Activated CD4-positive, alpha-beta T cell treated with anti-CD3 and anti-CD28 coated beads for 36 hours (primary cell): ENCODE results near the gene USP40. TPM values are rescaled to one million over a fixed set of nuclear protein-coding genes. Genes with fewer than 3 reads are reported as not detected.

ENCODE experiments used
- ATAC-seq: fragments of 200-7000 bp; cut with Tn5 transposase; one replicate; pipeline ENCODE4 v1.10.0; 2021; ENCODE audit warnings: mild to moderate bottlenecking, moderate library complexity
- CTCF ChIA-PET: fragments of 350-600 bp; sonication (Branson Sonifier 250); formaldehyde crosslinking; loops from one replicate; lab custom pipeline; 2021; ENCODE audit warnings: antibody characterized with exemption; lab: Charles Lee
- POLR2A ChIA-PET: fragments of 350-600 bp; sonication (Branson Sonifier 250); formaldehyde crosslinking; loops from one replicate; lab custom pipeline; 2021; ENCODE audit warnings: antibody characterized with exemption, inconsistent platforms; lab: Charles Lee
- DNase-seq: peaks from one replicate; pipeline ENCODE4 v3.0.0-alpha.2; 2020
- H3K27ac Mint-ChIP-seq: one replicate; pipeline ENCODE4 v1.8.0; 2021; ENCODE audit warnings: mixed read lengths
- H3K27me3 Mint-ChIP-seq: one replicate; pipeline ENCODE4 v1.8.0; 2021; ENCODE audit warnings: mixed read lengths
- H3K36me3 Mint-ChIP-seq: one replicate; pipeline ENCODE4 v1.8.0; 2021; ENCODE audit warnings: low read depth, mixed read lengths
- H3K4me1 Mint-ChIP-seq: one replicate; pipeline ENCODE4 v1.8.0; 2021; ENCODE audit warnings: mixed read lengths
- H3K4me3 Mint-ChIP-seq: one replicate; pipeline ENCODE4 v1.8.0; 2021; ENCODE audit warnings: mild to moderate bottlenecking, moderate library complexity, mixed read lengths
- H3K9me3 Mint-ChIP-seq: one replicate; pipeline ENCODE4 v1.8.0; 2021; ENCODE audit warnings: low read depth, mixed read lengths
- intact Hi-C, 2 experiments: fragments of 100-400 bp; cut with DNase I in 1 of 2; cut with micrococcal nuclease in 1 of 2; formaldehyde crosslinking; loops; one replicate each; pipeline versions ENCODE4 v1.14.2 to v1.15.1; 2022 to 2024; cut with DNase I, micrococcal nuclease
- total RNA-seq, 2 experiments: library from RNA; stranded (reverse); gene quantifications; one replicate each; pipeline ENCODE4 v1.2.3, GENCODE V29; 2021

Gene USP40
- total RNA-seq, 2 experiments from 2014 or later, result 12.0 to 12.9 TPM

- ATAC-seq (no peak), DNase-seq (no peak)
- intact Hi-C loops, result no loop called here
- no peaks in the 10 kb centered on the region for H3K9me3 Mint-ChIP-seq
- no peaks in the 10 kb centered on the region for H3K27me3 Mint-ChIP-seq
- ChIA-PET CTCF (interaction anchor here (0.7 kb wide), 1 partner anchor 453 kb away, joined by 5 read pairs; no protein-coding TSS in a partner anchor), POLR2A (no interaction called here)
- no peak overlapping the region for H3K27ac Mint-ChIP-seq
- H3K4me1 Mint-ChIP-seq, result no peaks in the 10 kb centered on the region
- no peak overlapping the region for H3K4me3 Mint-ChIP-seq
- H3K36me3 Mint-ChIP-seq, result peaks cover 27% of the 10 kb centered on the region
Measured at GRCh38 chr2:233455006-233455405, 111.6 kb downstream of the USP40 start.

DNA sequence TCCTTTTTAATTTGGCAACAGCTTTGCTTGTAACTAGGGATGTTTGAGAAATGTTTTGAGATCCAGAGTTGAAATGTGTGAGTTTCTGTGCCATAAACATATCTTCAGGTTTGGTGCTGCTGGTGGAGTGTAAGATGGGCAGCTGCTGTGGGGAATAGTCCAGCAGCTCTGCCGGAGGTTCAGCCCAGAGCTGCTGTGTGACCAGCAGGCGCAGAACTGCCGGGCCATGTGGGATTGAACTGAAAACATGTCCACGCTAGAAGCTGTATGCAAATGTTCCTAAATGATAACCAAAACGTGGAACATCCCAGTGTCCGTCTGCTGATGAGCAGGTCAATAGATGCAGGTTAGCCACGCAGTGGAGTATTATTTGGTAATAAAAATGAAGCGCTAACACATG, 112.7 kb downstream of the USP40 start:
- ChIA-PET CTCF (interaction anchor here (0.7 to 1.2 kb wide), 5 partner anchors 10 to 98 kb away, joined by 3 to 4 read pairs (median 3); no protein-coding TSS in a partner anchor), POLR2A (no interaction called here)
- no peaks in the 10 kb centered on the region for H3K27me3 Mint-ChIP-seq
- H3K9me3 Mint-ChIP-seq, result no peaks in the 10 kb centered on the region
- no peaks in the 10 kb centered on the region for H3K4me1 Mint-ChIP-seq
- no peak for ATAC-seq
- DNase-seq, result no peak
- H3K27ac Mint-ChIP-seq, result no peak overlapping the region
- no peak overlapping the region for H3K4me3 Mint-ChIP-seq
- intact Hi-C loops, result no loop called here
- H3K36me3 Mint-ChIP-seq, result peaks cover 28% of the 10 kb centered on the region

DNA sequence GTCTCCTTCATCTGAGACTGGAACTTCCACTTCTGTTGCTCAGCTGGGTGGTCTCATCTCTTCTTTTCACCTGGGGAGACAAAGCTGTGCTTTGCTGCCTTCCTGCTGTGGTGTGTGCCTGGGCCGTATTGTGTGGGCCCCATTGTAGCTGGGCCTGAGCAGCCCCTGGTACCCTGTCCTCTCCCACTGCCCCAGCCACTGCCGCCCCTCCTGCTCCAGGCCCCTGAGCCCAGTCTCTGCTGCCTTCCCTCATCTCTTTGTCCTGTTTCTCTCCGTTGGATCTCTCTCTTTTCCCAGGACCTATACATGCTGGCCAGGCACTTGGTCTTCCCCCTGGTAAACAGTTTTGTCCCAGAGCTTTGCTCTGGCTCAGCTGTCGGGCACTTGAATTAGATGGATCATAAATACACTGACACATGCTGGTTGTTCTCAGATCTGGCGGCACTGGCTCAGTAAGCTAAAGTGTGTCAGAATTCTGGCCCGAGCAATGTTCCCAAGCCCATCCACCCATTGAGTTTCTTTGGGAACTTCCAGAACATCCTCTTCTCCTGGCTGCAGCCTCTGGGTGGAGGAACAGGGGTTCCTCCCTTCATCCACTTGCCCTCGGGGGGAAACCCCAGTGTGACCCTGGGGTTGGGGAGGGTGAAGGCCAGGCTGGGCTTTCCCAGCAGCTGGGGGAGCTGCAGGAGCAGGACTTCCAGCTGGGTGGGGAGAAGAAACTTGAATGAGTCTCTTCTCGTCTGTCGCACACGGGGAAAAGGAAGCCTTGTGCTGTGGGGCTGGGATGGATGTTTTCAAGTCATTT, 113.3 kb downstream of the USP40 start:
- Mint-ChIP-seq H3K9me3 (no peaks in the 10 kb centered on the region), H3K27me3 (no peaks in the 10 kb centered on the region), H3K36me3 (peaks cover 29% of the 10 kb centered on the region), H3K4me3 (no peak overlapping the region), H3K27ac (peak overlapping the region; percentile 37), H3K4me1 (no peaks in the 10 kb centered on the region)
- intact Hi-C loops, result no loop called here
- DNase-seq (no peak), ATAC-seq (no peak)
- ChIA-PET CTCF (interaction anchor here (0.7 to 1.8 kb wide), 6 partner anchors 10 to 98 kb away, joined by 3 to 8 read pairs (median 3); no protein-coding TSS in a partner anchor), POLR2A (no interaction called here)

DNA sequence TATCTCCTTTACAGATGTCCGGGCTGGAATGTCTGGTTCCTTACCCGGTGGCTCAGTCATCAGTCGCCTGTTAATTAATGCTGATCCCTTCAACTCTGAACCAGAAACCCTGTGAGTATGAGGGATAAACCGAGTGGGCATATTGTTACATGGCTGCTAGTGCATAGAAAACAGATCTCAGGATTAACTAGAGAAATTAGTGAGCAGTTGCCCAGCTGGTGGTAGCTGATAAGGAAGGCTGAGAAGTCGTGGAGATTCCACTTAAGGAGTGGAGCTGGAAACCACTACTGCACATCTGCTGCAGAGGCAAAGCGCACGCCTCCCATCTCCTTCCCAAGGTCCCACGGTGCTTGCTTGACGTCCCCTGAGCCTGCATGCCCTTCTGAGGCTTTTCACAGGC, 114.6 kb downstream of the USP40 start:
- DNase-seq (no peak), ATAC-seq (no peak)
- ChIA-PET POLR2A (no interaction called here), CTCF (interaction anchor here (1.8 kb wide), 1 partner anchor 9 kb away, joined by 8 read pairs; no protein-coding TSS in a partner anchor)
- H3K36me3 Mint-ChIP-seq, result peaks cover 23% of the 10 kb centered on the region
- intact Hi-C loops, result no loop called here
- no peak overlapping the region for H3K27ac Mint-ChIP-seq
- H3K27me3 Mint-ChIP-seq, result no peaks in the 10 kb centered on the region
- no peaks in the 10 kb centered on the region for H3K9me3 Mint-ChIP-seq
- no peaks in the 10 kb centered on the region for H3K4me1 Mint-ChIP-seq
- H3K4me3 Mint-ChIP-seq, result no peak overlapping the region

DNA sequence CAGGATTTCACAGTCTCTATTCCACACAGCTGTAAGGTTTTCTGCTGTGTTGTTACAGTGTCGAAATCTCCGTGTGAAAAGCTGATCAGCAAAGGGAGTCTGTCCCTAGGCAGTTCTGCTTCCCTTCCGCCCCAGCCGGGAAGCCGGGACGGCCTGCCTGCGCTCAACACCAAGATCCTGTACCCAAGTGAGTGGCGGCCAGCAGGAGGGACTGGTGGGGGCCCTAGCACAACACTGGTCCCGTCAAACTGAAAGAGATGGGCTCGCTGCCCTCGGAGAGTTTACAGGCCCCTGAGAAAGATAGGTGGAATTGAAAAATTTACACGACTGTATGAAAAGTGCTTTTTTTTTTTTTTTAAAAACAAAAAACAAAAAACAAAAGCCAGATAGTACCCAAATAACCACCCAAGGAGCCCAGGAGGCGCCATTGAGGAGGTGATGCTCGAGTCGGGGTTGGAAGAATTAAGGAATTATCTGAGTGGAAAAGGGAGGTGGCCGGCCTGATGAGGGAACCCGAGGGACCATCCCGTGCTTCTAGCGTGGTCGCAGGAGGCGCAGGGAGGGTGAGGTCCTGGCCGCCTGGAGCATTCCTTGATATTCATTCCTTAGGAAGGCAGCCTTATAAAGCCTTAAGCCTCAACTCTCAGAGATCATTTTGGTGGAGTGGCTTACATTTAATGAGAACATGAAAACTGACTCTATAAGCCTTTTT, 115.6 kb downstream of the USP40 start:
- DNase-seq (no peak), ATAC-seq (no peak)
- POLR2A ChIA-PET, result no interaction called here
- H3K36me3 Mint-ChIP-seq, result peaks cover 26% of the 10 kb centered on the region
- CTCF ChIA-PET, result no interaction called here
- no peaks in the 10 kb centered on the region for H3K9me3 Mint-ChIP-seq
- intact Hi-C loops, result no loop called here
- no peaks in the 10 kb centered on the region for H3K27me3 Mint-ChIP-seq
- H3K4me1 Mint-ChIP-seq, result no peaks in the 10 kb centered on the region
- no peak overlapping the region for H3K27ac Mint-ChIP-seq
- no peak overlapping the region for H3K4me3 Mint-ChIP-seq

- no peak for ATAC-seq
- intact Hi-C loops, result loop anchor here (10.0 kb wide), 2 partner anchors 65 to 595 kb away; no protein-coding TSS in a partner anchor
Measured at GRCh38 chr2:233449921-233450863, 116.4 kb downstream of the USP40 start.

GRCh38 chr2:233449081-233449901, 117.3 kb downstream of the USP40 start:
- H3K9me3 Mint-ChIP-seq, result no peaks in the 10 kb centered on the region
- intact Hi-C loops, result loop anchor here (10.0 kb wide), 2 partner anchors 64 to 594 kb away; no protein-coding TSS in a partner anchor
- ChIA-PET CTCF (no interaction called here), POLR2A (no interaction called here)
- H3K27me3 Mint-ChIP-seq, result no peaks in the 10 kb centered on the region
- ATAC-seq, result no peak
- H3K36me3 Mint-ChIP-seq, result peaks cover 30% of the 10 kb centered on the region
- no peak overlapping the region for H3K27ac Mint-ChIP-seq
- no peak overlapping the region for H3K4me3 Mint-ChIP-seq
- no peak for DNase-seq
- H3K4me1 Mint-ChIP-seq, result no peaks in the 10 kb centered on the region

More at GRCh38 chr2:233449921-233450863, 116.4 kb downstream of the USP40 start:
- Mint-ChIP-seq H3K4me3 (no peak overlapping the region), H3K27ac (no peak overlapping the region), H3K4me1 (no peaks in the 10 kb centered on the region), H3K36me3 (peaks cover 29% of the 10 kb centered on the region), H3K27me3 (no peaks in the 10 kb centered on the region), H3K9me3 (no peaks in the 10 kb centered on the region)
- POLR2A ChIA-PET, result no interaction called here
- DNase-seq, result no peak
- CTCF ChIA-PET, result no interaction called here

DNA sequence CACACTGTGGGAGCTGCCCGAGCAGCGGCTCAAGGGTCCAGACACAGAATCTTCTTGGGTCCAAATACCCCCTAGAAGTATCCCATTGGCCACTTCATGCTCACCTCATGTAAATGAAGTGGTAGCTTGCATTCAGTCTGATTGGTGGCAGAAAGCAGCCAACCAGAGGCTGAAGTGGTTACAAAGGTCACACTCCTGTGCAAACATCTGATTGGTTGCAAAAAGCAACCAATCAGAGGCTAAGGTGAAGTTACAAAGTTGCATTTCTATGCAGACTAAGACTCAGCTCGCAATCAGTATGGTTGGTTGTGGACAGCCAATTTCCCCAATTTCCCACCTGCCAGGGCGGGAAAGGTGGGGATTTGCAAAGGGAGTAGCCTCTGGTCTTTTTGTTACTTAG, 118.0 kb downstream of the USP40 start:
- ATAC-seq (no peak), DNase-seq (no peak)
- Mint-ChIP-seq H3K9me3 (no peaks in the 10 kb centered on the region), H3K27ac (no peak overlapping the region), H3K27me3 (no peaks in the 10 kb centered on the region), H3K4me3 (no peak overlapping the region), H3K4me1 (no peaks in the 10 kb centered on the region), H3K36me3 (peaks cover 29% of the 10 kb centered on the region)
- ChIA-PET CTCF (interaction anchor here (0.6 kb wide), 1 partner anchor 161 kb away, joined by 3 read pairs; no protein-coding TSS in a partner anchor), POLR2A (interaction anchor here (0.6 kb wide), 1 partner anchor 902 kb away, joined by 3 read pairs; no protein-coding TSS in a partner anchor)
- intact Hi-C loops, result loop anchor here (10.0 kb wide), 2 partner anchors 64 to 594 kb away; no protein-coding TSS in a partner anchor

- no peak overlapping the region for H3K27ac Mint-ChIP-seq
- intact Hi-C loops, result loop anchor here (10.0 kb wide), 2 partner anchors 63 to 593 kb away; no protein-coding TSS in a partner anchor
- peaks cover 4% of the 10 kb centered on the region for H3K4me1 Mint-ChIP-seq
- ChIA-PET POLR2A (interaction anchor here (0.6 kb wide), 2 partner anchors 76 to 902 kb away, joined by 3 read pairs; no protein-coding TSS in a partner anchor), CTCF (interaction anchor here (0.6 kb wide), 1 partner anchor 160 kb away, joined by 3 read pairs; no protein-coding TSS in a partner anchor)
- no peak overlapping the region for H3K4me3 Mint-ChIP-seq
- ATAC-seq (no peak), DNase-seq (peak; percentile 36)
- H3K36me3 Mint-ChIP-seq, result peaks cover 30% of the 10 kb centered on the region
- no peaks in the 10 kb centered on the region for H3K9me3 Mint-ChIP-seq
- H3K27me3 Mint-ChIP-seq, result no peaks in the 10 kb centered on the region
Measured at GRCh38 chr2:233448220-233448559, 118.4 kb downstream of the USP40 start.
